Lower leg skin (tissue), 3 donors: ENCODE data around the gene TOR2A.

Source experiments
- CTCF ChIP-seq, 3 donors: fragments of 450-650 bp; IDR thresholded peaks; one replicate each; pipeline ENCODE4 v1.5.1; 2016; ENCODE audit warnings: antibody characterized with exemption in 3 of 3, mild to moderate bottlenecking in 3 of 3, moderate library complexity in 2 of 3
- POLR2A ChIP-seq, 2 donors: fragments of 450-650 bp; IDR thresholded peaks; one replicate each; pipeline ENCODE4 v1.6.1; 2016 to 2017; ENCODE audit warnings: antibody characterized with exemption in 2 of 2, mild to moderate bottlenecking in 1 of 2, moderate library complexity in 1 of 2

DNA sequence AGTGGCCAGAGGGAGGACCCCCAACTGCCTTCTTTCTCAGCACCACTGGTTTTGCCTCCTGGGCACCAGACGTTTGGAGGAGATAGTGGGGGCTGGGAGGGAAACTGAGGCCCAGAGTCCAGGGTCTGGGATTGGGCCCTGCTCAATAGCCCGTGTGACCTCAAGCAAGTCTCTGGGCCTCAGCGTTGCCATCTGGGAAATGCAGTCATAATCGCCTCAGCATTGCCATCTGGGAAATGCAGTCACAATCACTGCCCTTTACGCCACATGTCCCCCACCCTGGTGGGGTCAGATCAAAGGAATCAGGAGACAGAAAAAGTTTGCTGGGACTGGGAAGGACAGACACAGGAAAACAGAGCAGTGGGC is 41.8 kb upstream of the TOR2A start:
- TF ChIP-seq CTCF (IDR thresholded peaks at IDR 0.05) (no peak), POLR2A (IDR thresholded peaks at IDR 0.05) (no peak)
